Cardiac muscle cell (in vitro differentiated cells and primary cell): ENCODE results near the gene SPATA18. TPM values are rescaled to one million over a fixed set of nuclear protein-coding genes. Genes with fewer than 3 reads are reported as not detected.

Source experiments
- DNase-seq, 2 donors: peaks; one replicate each; pipeline versions ENCODE4 v3.0.0 to v3.0.0-alpha.2; 2010 to 2017; ENCODE audit warnings: low read depth in 1 of 2, low spot score in 1 of 2
- H3K27ac ChIP-seq: fragments of 200-600 bp; sonication (generic); 2 replicates; pipeline ENCODE4 v1.5.1; 2016
- H3K27me3 ChIP-seq: fragments of 200-600 bp; sonication (generic); 2 replicates; pipeline ENCODE4 v1.6.0; 2016; ENCODE audit warnings: control low read depth
- H3K36me3 ChIP-seq: fragments of 200-600 bp; sonication (generic); 2 replicates; pipeline ENCODE4 v1.5.1; 2016; ENCODE audit warnings: control low read depth
- H3K4me1 ChIP-seq: fragments of 200-600 bp; sonication (generic); 2 replicates; pipeline ENCODE4 v1.8.1; 2017; ENCODE audit warnings: low read depth, mild to moderate bottlenecking, mixed run types
- H3K4me3 ChIP-seq: fragments of 200-600 bp; sonication (generic); 2 replicates; pipeline ENCODE4 v1.5.1; 2016; ENCODE audit warnings: mild to moderate bottlenecking
- H3K9me3 ChIP-seq: fragments of 200-600 bp; sonication (generic); 2 replicates; pipeline ENCODE4 v1.5.1; 2017; ENCODE audit warnings: low read depth, mild to moderate bottlenecking, control low read depth
- polyA plus RNA-seq: library from polyadenylated mRNA; unstranded; fragments of >200 nt; fragmentation: Nextera tagmentation; extraction: Ambion mirVana; gene quantifications from 2 replicates; pipeline ENCODE4 v1.2.1, GENCODE V29; 2016
- total RNA-seq: library from RNA; depleted of rRNA; stranded (reverse); fragments of >200 nt; gene quantifications from 2 replicates; pipeline ENCODE4 v1.2.3, GENCODE V29; 2016
- TF ChIP-seq, protein P1 (sequence below): IDR thresholded peaks from 2 replicates; pipeline ENCODE4 v1.5.1; 2012; ENCODE audit warnings: low read depth, mild to moderate bottlenecking, low read length

SPATA18 gene
- total and polyA plus RNA-seq, 2 experiments from 2014 or later, result 5.5 to 17.2 TPM

DNA sequence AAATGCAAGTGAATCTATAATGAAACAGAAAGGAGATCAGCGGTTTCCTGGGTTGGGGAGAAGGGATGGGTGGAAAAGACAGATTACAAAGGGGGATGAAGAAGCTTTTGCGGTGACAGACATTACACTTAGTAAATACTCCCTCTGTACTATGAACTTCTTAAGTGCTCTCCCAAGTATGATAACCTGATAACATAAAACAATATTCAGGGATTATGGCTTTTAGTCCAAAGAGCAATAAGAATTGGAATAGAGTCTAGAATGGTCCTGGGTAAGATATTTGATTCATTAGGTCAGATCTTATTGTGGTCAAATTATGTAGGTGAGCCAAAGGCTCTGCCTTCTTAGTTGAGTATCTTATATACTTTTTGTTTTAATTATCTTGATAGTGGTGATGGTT, 40.1 kb upstream of the SPATA18 start:
- H3K27me3 ChIP-seq, result no peaks in the 10 kb centered on the region
- no peak overlapping the region for H3K27ac ChIP-seq
- H3K9me3 ChIP-seq, result no peaks in the 10 kb centered on the region
- no peak for DNase-seq
- TF ChIP-seq, protein P1, sequence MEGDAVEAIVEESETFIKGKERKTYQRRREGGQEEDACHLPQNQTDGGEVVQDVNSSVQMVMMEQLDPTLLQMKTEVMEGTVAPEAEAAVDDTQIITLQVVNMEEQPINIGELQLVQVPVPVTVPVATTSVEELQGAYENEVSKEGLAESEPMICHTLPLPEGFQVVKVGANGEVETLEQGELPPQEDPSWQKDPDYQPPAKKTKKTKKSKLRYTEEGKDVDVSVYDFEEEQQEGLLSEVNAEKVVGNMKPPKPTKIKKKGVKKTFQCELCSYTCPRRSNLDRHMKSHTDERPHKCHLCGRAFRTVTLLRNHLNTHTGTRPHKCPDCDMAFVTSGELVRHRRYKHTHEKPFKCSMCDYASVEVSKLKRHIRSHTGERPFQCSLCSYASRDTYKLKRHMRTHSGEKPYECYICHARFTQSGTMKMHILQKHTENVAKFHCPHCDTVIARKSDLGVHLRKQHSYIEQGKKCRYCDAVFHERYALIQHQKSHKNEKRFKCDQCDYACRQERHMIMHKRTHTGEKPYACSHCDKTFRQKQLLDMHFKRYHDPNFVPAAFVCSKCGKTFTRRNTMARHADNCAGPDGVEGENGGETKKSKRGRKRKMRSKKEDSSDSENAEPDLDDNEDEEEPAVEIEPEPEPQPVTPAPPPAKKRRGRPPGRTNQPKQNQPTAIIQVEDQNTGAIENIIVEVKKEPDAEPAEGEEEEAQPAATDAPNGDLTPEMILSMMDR, result no peak
- no peaks in the 10 kb centered on the region for H3K4me1 ChIP-seq
- H3K4me3 ChIP-seq, result no peak overlapping the region
- H3K36me3 ChIP-seq, result peaks cover 7% of the 10 kb centered on the region

DNA sequence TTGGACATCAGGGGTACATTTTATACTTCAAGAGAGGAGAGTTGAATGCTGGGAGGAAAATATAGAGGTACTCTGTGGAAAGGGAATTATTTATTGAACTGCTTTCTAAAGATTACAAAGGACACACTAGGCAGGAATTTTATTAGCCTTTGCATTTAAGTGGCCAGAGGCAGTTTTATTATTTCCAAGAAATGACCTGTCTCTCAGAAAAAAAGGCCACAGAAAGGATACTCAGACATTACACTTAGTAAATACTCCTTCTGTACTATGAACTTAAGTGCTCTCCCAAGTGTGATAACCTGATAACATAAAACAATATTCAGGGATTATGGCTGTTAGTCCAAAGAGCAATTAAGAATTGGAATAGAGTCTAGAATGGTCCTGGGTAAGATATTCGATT, 38.5 kb upstream of the SPATA18 start:
- DNase-seq, result no peak
- H3K27me3 ChIP-seq, result no peaks in the 10 kb centered on the region
- TF ChIP-seq, protein P1, result no peak
- H3K9me3 ChIP-seq, result no peaks in the 10 kb centered on the region
- peaks cover 7% of the 10 kb centered on the region for H3K36me3 ChIP-seq
- no peak overlapping the region for H3K27ac ChIP-seq
- H3K4me3 ChIP-seq, result no peak overlapping the region
- no peaks in the 10 kb centered on the region for H3K4me1 ChIP-seq

DNA sequence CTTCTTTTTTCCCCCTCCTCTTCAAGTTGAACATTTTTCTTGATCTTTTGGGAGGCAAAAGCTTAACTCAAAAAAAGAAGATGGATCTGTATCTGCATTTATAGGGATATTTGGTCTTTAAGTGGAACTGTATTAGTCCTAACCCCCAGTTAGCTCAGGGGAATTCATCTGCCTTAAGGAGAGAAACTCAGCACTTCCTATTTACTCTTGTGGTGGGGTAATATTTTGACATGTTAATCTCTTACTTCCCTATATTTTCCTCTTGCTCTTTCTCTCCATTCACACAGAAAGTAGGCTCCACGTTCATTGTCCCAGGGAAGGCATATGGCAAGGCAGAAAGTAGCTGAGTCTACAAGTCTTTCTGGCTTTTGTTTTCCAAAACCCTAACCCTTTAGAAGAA, 36.2 kb upstream of the SPATA18 start:
- peaks cover 7% of the 10 kb centered on the region for H3K36me3 ChIP-seq
- no peak for DNase-seq
- H3K4me1 ChIP-seq, result no peaks in the 10 kb centered on the region
- no peak overlapping the region for H3K4me3 ChIP-seq
- H3K27me3 ChIP-seq, result no peaks in the 10 kb centered on the region
- no peak overlapping the region for H3K27ac ChIP-seq
- H3K9me3 ChIP-seq, result no peaks in the 10 kb centered on the region
- TF ChIP-seq, protein P1, result no peak

DNA sequence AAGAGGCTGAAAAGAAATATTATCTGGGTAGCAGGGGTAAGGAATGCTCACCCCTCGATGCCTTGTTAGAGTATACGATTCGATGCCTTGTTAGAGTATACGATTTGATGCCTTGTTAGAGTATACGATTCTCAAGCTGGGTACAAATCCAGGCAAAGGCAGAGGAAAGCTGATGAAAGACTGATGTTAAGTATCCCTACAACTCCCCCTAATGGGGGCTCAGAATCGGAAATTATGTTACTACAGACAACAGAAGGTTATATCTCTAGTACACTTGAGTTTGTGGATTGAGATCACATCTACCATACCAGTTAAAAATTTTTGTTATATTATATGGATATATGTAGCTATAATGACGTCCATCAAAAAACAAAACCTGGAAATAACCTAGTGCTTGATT, 35.7 kb upstream of the SPATA18 start:
- Histone ChIP-seq H3K36me3 (peaks cover 7% of the 10 kb centered on the region), H3K27me3 (no peaks in the 10 kb centered on the region)
- DNase-seq, result peak; percentile 19 to 20

DNA sequence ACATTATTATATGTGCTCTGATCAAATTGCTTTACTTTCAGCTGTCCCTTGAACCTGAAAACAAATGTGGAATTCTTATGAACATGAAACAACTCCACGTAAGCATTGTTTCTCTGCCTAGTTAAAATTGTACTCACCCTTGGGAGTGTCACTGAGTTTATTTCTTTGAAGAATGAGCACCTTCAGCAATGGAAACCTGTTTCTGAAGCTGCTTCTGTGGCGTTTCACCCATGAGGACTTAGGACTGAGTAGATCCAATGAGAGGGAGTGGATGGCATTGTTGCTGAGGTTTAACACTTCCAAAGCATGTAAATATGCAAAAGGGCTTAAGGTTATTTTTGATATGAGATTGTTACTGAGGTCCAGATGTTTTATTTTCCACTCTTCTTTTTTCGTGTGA, 34.1 kb upstream of the SPATA18 start:
- TF ChIP-seq, protein P1, result no peak
- Histone ChIP-seq H3K36me3 (peaks cover 7% of the 10 kb centered on the region), H3K27ac (no peak overlapping the region), H3K9me3 (no peaks in the 10 kb centered on the region), H3K27me3 (no peaks in the 10 kb centered on the region), H3K4me3 (no peak overlapping the region), H3K4me1 (no peaks in the 10 kb centered on the region)
- DNase-seq, result no peak

More for the DNA sequence above, 35.7 kb upstream of the SPATA18 start:
- Histone ChIP-seq H3K4me3 (no peak overlapping the region), H3K27ac (no peak overlapping the region), H3K9me3 (no peaks in the 10 kb centered on the region), H3K4me1 (no peaks in the 10 kb centered on the region)
- TF ChIP-seq, protein P1, result peak; percentile 24

DNA sequence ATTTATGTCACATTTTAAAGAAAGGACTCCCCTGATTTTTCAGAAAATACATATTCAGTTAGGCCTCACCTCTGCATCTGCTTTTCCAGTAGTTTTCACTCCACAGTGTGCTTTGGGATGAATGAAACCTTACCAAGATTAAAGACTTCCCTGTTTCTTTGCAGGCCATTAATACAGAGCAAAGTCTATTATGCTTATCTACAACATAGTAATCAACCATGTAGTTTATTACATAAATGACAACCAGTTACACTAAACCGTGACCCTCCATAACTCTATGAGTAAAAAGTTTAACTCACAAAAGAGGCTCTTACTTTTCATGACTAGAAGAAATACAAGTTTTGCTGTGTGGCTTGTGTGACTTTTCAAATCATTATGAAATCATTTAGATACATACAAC, 33.3 kb upstream of the SPATA18 start:
- no peak for DNase-seq
- TF ChIP-seq, protein P1, result no peak
- H3K27me3 ChIP-seq, result no peaks in the 10 kb centered on the region
- H3K27ac ChIP-seq, result no peak overlapping the region
- H3K4me1 ChIP-seq, result no peaks in the 10 kb centered on the region
- no peaks in the 10 kb centered on the region for H3K9me3 ChIP-seq
- H3K36me3 ChIP-seq, result peaks cover 15% of the 10 kb centered on the region
- no peak overlapping the region for H3K4me3 ChIP-seq
